Liver (tissue), 9 donors: Measurements from ENCODE around the gene DTNB. TPM values are rescaled to one million over a fixed set of nuclear protein-coding genes. Genes with fewer than 3 reads are reported as not detected.

Experiments
- DNase-seq: peaks from one replicate; pipeline ENCODE4 v3.0.0-alpha.2; 2017; ENCODE audit warnings: low spot score
- H3K27ac ChIP-seq, 2 donors: one replicate each; pipeline ENCODE4 v1.7.0; 2013; ENCODE audit warnings: inconsistent platforms in 2 of 2, low read length in 2 of 2, control low read depth in 1 of 2, low read depth in 1 of 2, mild to moderate bottlenecking in 1 of 2
- H3K27me3 ChIP-seq, 4 donors: one replicate each; pipeline versions ENCODE4 v1.6.1 to v1.7.0; 2013; ENCODE audit warnings: low read length in 3 of 4, inconsistent platforms in 1 of 4, mild to moderate bottlenecking in 1 of 4, moderate library complexity in 1 of 4; ENCODE audit not compliant: control insufficient read depth in 4 of 4, insufficient read depth in 4 of 4
- H3K36me3 ChIP-seq, 4 donors: one replicate each; pipeline versions ENCODE4 v1.6.1 to v1.7.0; 2013; ENCODE audit warnings: low read length in 3 of 4, mild to moderate bottlenecking in 3 of 4, low read depth in 1 of 4, moderate library complexity in 1 of 4; ENCODE audit not compliant: control insufficient read depth in 4 of 4, insufficient read depth in 3 of 4
- H3K4me1 ChIP-seq, 4 donors: one replicate each; pipeline versions ENCODE4 v1.6.1 to v1.7.0; 2013; ENCODE audit warnings: low read length in 3 of 4, mild to moderate bottlenecking in 3 of 4, moderate library complexity in 1 of 4; ENCODE audit not compliant: control insufficient read depth in 4 of 4, insufficient read depth in 4 of 4
- H3K4me3 ChIP-seq, 3 donors: one replicate each; pipeline versions ENCODE4 v1.6.1 to v1.7.0; 2013; ENCODE audit warnings: low read length in 3 of 3, control low read depth in 1 of 3, low read depth in 1 of 3, mild to moderate bottlenecking in 1 of 3
- H3K9ac ChIP-seq, 2 donors: one replicate each; pipeline ENCODE4 v1.7.0; 2013; ENCODE audit warnings: low read length in 2 of 2, mild to moderate bottlenecking in 2 of 2, moderate library complexity in 2 of 2, control low read depth in 1 of 2, low read depth in 1 of 2
- H3K9me3 ChIP-seq, 4 donors: one replicate each; pipeline versions ENCODE4 v1.6.1 to v1.7.0; 2013; ENCODE audit warnings: low read length in 3 of 4; ENCODE audit not compliant: control insufficient read depth in 4 of 4
- ATF3 ChIP-seq: IDR thresholded peaks from 2 replicates; pipeline ENCODE4 v1.6.1; 2016; ENCODE audit warnings: antibody characterized with exemption
- CTCF ChIP-seq: fragments of 150-350 bp; IDR thresholded peaks from 2 replicates; pipeline ENCODE4 v1.5.1; 2017; ENCODE audit warnings: improper control_type of control experiment, low read depth, low read length; ENCODE audit not compliant: missing input control
- EGR1 ChIP-seq, 2 donors: IDR thresholded peaks; 2 replicates each; pipeline ENCODE4 v1.6.1; 2016 to 2018; ENCODE audit warnings: antibody characterized with exemption in 2 of 2, low read depth in 2 of 2
- FOXA1 ChIP-seq: IDR thresholded peaks from 2 replicates; pipeline ENCODE4 v1.6.1; 2016; ENCODE audit warnings: antibody characterized with exemption
- FOXA2 ChIP-seq: IDR thresholded peaks from 2 replicates; pipeline ENCODE4 v1.6.1; 2016; ENCODE audit warnings: antibody characterized with exemption
- GABPA ChIP-seq, 2 donors: IDR thresholded peaks in 1 of 2; conservative IDR thresholded peaks in 1 of 2; 2 replicates each; pipeline ENCODE4 v1.6.1; 2016; ENCODE audit warnings: antibody characterized with exemption in 2 of 2, mild to moderate bottlenecking in 1 of 2, moderate library complexity in 1 of 2
- HNF4A ChIP-seq, 2 donors: conservative IDR thresholded peaks; 2 replicates each; pipeline ENCODE4 v1.6.1; 2016; ENCODE audit warnings: antibody characterized with exemption in 2 of 2, mild to moderate bottlenecking in 2 of 2
- HNF4G ChIP-seq: IDR thresholded peaks from 2 replicates; pipeline ENCODE4 v1.6.1; 2016; ENCODE audit warnings: antibody characterized with exemption
- JUND ChIP-seq, 2 donors: IDR thresholded peaks; 2 replicates each; pipeline ENCODE4 v1.6.1; 2016; ENCODE audit warnings: antibody characterized with exemption in 2 of 2
- MAX ChIP-seq: IDR thresholded peaks from 2 replicates; pipeline ENCODE4 v1.6.1; 2016; ENCODE audit warnings: antibody characterized with exemption
- NR2F2 ChIP-seq: IDR thresholded peaks from 2 replicates; pipeline ENCODE4 v1.6.1; 2016; ENCODE audit warnings: antibody characterized with exemption
- RAD21 ChIP-seq, 2 donors: IDR thresholded peaks; 2 replicates each; pipeline ENCODE4 v1.6.1; 2016; ENCODE audit warnings: antibody characterized with exemption in 2 of 2, mild to moderate bottlenecking in 2 of 2
- REST ChIP-seq: IDR thresholded peaks from 2 replicates; pipeline ENCODE4 v1.6.1; 2016; ENCODE audit warnings: antibody characterized with exemption, mild to moderate bottlenecking
- RXRA ChIP-seq, 2 donors: IDR thresholded peaks; 2 replicates each; pipeline ENCODE4 v1.6.1; 2017 to 2018; ENCODE audit warnings: antibody characterized with exemption in 2 of 2, mild to moderate bottlenecking in 1 of 2
- SP1 ChIP-seq: IDR thresholded peaks from 2 replicates; pipeline ENCODE4 v1.6.1; 2018; ENCODE audit warnings: antibody characterized with exemption, mild to moderate bottlenecking
- TAF1 ChIP-seq: conservative IDR thresholded peaks from 2 replicates; pipeline ENCODE4 v1.6.1; 2016; ENCODE audit warnings: antibody characterized with exemption, mild to moderate bottlenecking
- YY1 ChIP-seq: IDR thresholded peaks from 2 replicates; pipeline ENCODE4 v1.6.1; 2016; ENCODE audit warnings: antibody characterized with exemption, mild to moderate bottlenecking
- ZBTB33 ChIP-seq: IDR thresholded peaks from 2 replicates; pipeline ENCODE4 v1.6.1; 2016; ENCODE audit warnings: antibody characterized with exemption
- WGBS: extraction: QIAGEN DNeasy Blood & Tissue Kit; methylation state at CpG from one replicate; pipeline ENCODE4 v1.1.7; 2013; 5-methylcytosine and 5-hydroxymethylcytosine counted together
- polyA plus RNA-seq, 2 donors: library from polyadenylated mRNA; stranded (reverse) in 1 of 2; unstranded in 1 of 2; fragments of 200-250 nt in 1 of 2; fragments of >200 nt in 1 of 2; fragmentation: Nextera tagmentation in 1 of 2; extraction: Ambion mirVana in 1 of 2; gene quantifications; one replicate each; pipeline versions ENCODE4 v1.2.1 to v1.2.3, GENCODE V29; 2013 to 2015
- total RNA-seq, 2 donors: library from RNA; depleted of rRNA; stranded (reverse); fragments of >200 nt; gene quantifications; one replicate each; pipeline ENCODE4 v1.2.3, GENCODE V29; 2014
- donor health status: healthy.
- donor health status: healthy.
- donor health status: healthy.
- donor health status: healthy.
- donor health status: healthy.

DTNB gene
- total and polyA plus RNA-seq, 4 donors = 3.3 to 10.5 (median 6.4) TPM

GRCh38 chr2:25491003-25491696, 182.2 kb downstream of the DTNB start:
- H3K4me1 ChIP-seq = peaks cover 0 to 4% (median 3%) of the 10 kb centered on the region in 4 donors
- peaks cover 0 to 2% (median 0%) of the 10 kb centered on the region in 4 donors for H3K36me3 ChIP-seq
- no peaks in the 10 kb centered on the region for H3K27me3 ChIP-seq
- H3K27ac ChIP-seq = no peak overlapping the region
- H3K4me3 ChIP-seq = no peak overlapping the region
- no peaks in the 10 kb centered on the region for H3K9me3 ChIP-seq
- TF ChIP-seq HNF4G (no peak), JUND (IDR thresholded peaks at IDR 0.05) (no peak), TAF1 (no peak), FOXA2 (no peak), CTCF (no peak), YY1 (no peak), ATF3 (no peak), SP1 (no peak), EGR1 (IDR thresholded peaks at IDR 0.05; ENCODE audit: low read depth in 2 of 2) (no peak), FOXA1 (no peak), RXRA (IDR thresholded peaks at IDR 0.05) (no peak), HNF4A (conservative IDR thresholded peaks at IDR 0.05) (no peak), MAX (no peak), ZBTB33 (no peak), NR2F2 (no peak), REST (no peak), RAD21 (IDR thresholded peaks at IDR 0.05) (no peak), GABPA (IDR thresholded peaks at IDR 0.05 in 1 of 2, conservative IDR thresholded peaks at IDR 0.05 in 1 of 2) (no peak)
- no peak for DNase-seq
- WGBS = 91% methylated on average over 6 of the region's 6 CpGs
- no peak overlapping the region for H3K9ac ChIP-seq
